T-helper 22 cell (primary cell): Measurements from ENCODE around the gene RASIP1.
A peak's percentile ranks its signal among the peaks of the same experiment; 100 is the strongest.
"Not testable (repeated sequence)": the region's sequence is repeated elsewhere in the genome, so short reads cannot be mapped to it uniquely, and the experiment has no call there.

Experiments used
- DNase-seq: peaks from one replicate; pipeline ENCODE4 v3.0.0-alpha.2; 2020; ENCODE audit warnings: low read depth

RASIP1 gene

GRCh38 chr19:48711106-48711662 is 29.2 kb downstream of the RASIP1 start:
- DNase-seq = no peak

DNA sequence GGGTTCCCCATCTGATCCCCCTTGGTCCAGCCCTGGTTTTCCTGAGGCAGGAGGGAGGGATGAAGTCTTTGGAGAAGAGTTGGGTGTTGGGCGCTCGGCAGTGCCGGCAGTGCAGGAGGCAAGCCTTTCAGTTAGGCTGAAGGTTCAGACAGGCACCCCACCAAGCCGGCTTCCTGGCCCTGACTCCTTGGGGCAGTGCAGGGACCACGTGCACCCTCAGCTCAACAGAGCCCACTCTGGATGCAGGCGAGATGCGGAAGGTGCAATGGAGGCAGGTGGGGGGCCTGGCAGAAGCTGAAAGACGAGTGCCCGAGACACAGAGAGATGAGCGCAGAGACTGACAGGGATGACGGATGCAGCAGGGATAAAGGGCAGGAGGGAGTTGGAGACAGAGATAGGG is 31.9 kb downstream of the RASIP1 start:
- DNase-seq = no peak

DNA sequence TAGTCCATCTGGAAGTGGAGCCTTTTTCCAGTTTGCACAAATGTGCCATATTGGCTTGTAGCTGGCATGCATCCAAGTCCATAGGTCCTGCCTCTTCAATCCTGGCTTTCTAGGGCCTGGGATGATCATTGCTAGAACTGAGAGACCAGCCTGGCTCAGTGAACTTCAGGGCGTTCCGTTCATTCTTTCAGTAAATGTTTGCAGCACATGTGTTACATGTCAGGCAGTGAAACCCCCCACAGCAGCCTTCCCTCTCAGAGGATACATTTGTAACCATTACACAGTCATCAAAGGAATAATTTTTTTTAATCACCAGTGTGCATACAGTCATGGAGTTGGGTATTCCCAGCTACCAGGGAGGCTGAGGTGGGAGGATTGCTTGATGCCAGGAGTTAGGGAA is 35.0 kb downstream of the RASIP1 start:
- no peak for DNase-seq

- no peak for DNase-seq
Observed at GRCh38 chr19:48703316-48703715, 37.1 kb downstream of the RASIP1 start.

DNA sequence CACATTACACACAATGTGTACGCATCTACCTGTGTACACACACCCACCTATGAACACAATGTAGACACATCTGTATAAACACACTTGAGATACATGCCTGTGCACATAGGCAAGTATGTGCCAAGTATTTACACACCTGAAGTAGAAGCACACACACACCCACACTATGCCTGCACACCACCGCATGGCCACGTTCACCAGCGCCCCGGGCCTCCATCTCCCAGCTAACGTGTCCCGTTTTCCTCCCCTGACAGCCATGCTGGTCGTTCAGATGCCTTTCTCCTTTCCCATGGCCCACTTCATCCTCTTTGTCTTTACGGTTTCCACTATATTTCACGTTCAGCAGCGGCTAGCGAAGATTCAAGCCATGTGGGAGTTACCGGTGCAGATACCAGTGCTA is 37.7 kb downstream of the RASIP1 start:
- DNase-seq = no peak

GRCh38 chr19:48698046-48698445 is 42.4 kb downstream of the RASIP1 start:
- DNase-seq = no peak

DNA sequence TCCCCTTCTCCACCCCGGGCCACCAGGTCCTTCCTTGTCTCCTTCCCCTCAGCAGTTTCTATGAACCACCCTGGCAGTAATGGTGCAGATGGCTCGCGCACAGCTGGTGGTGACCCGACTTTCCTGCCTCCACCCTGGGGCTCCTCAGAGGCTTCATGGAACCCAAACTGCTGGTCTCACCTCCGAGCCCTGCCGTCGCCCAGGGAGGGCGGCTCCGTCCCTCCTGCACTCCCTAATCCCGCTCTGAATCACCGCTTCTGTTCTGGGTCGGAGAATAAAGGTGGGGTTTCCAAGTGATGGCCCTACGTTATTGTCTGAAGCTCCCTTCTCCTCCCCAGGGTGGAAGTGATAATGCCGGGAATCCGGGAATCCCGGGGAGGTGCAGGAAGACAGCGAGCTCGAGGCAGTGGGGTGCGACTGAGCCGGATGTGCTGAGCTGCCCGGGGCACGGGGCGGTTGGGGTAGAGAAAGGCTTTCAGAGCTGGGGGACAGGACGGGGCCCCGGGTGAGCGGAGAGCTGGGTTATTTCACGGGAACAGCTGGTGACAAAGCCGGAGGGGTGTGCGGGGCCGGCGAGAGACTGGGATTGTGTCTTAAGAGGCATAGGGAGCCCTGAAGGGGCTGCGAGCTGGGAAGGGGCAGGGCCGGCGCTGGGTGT is 43.9 kb downstream of the RASIP1 start:
- DNase-seq = no peak

DNA sequence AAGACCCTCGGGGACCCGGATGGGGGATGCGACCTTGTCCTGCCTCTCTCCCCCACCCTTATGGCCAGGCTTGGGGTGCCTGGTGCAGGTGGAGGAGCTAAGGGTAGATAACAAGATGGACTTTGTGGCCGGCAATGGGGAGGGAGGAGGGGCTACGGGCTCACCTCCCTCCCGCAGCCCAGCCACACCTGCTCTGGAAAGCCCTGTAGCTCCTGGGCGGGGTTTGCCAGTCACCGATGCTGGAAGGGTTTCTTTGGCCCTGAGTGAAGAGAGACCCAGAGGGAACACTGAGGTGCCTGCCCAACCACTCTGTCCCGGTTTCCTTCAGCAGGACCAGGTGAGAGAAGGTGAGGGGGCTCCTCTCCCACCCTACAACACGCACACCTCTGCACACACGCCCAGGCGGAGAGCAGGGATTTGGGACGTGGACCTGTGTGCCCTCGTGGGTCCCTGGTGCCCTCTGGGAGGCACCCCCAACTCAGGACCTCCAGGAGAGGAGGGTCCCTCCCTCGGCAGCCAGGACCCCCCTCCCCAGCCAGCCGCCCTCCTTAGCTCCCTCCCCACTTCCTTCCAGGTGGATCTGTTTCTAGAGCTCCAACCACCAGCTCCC is 44.6 kb downstream of the RASIP1 start, which contains the start of gene FUT2:
TSS of gene FUT2 (plus strand) at position 229 of the 610 bp plus-strand sequence. CDS start 6,986 bp downstream, outside the sequence.
- DNase-seq = no peak

DNA sequence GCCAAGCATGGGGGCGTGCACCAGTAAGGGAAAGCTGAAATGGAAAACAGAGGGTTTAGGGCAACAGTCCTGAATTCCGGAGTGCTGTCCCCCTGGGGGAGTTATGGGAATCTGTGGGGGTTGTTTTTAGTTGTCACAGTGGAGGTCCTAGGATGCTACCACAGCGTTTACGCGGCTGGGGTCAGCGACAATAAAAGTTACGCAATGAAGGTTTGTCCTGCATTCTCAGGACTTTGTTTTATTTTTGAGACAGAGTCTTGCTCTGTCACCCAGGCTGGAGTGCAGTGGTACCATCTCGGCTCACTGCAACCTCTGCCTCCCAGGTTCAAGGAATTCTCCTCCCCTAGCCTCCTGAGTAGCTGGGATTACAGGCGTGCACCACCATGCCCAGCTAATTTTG is 46.8 kb downstream of the RASIP1 start:
- DNase-seq = not testable (repeated sequence)

GRCh38 chr19:48689449-48689848 is 51.0 kb downstream of the RASIP1 start:
- DNase-seq = no peak

DNA sequence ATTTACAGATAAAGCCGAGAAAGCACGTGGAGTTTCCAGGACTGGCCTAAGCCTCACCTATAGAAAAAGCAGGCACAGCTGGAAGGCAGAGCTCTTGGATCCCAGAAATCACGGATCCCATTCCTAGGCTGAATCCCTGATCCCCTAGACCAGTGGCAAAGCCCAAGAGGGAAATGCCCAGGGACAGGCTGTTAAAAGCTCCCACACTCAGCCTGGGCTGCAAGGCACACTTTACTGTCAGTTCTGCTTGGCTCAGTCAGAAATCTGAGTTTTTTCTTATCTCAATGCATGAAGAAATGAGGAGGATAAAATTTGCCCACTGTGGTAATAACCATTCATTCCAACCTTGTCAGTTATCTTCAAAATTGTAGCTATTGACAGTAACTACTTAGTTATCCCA is 52.6 kb downstream of the RASIP1 start:
- no peak for DNase-seq

GRCh38 chr19:48686637-48687036 is 53.8 kb downstream of the RASIP1 start:
- DNase-seq = not testable (repeated sequence)

GRCh38 chr19:48686088-48686487 is 54.3 kb downstream of the RASIP1 start:
- no peak for DNase-seq

GRCh38 chr19:48685583-48685982 is 54.8 kb downstream of the RASIP1 start:
- no peak for DNase-seq

DNA sequence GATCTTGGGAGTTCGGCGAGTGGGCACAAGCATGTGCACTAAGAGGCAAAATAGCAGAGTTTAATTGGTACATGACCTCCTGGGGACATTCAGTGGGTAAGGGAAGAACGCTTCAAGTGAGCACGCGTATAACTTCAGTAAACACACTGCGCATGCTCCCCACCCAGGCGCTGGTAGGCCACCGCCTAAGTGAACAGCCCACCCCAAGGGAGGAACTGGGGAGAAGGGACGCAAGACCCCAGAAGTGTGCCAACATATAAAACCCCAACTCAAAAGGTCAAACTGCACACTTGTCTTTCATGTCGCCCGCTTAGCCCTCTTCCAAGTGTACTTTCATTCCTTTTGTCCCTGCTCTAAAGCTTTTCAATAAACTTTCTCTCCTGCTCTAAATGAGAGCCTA is 57.1 kb downstream of the RASIP1 start:
- DNase-seq = no peak

GRCh38 chr19:48681127-48681470 is 59.3 kb downstream of the RASIP1 start:
- DNase-seq = no peak

GRCh38 chr19:48680436-48681126 is 59.8 kb downstream of the RASIP1 start:
- no peak for DNase-seq

- DNase-seq = not testable (repeated sequence)
Observed at GRCh38 chr19:48680006-48680405, 60.4 kb downstream of the RASIP1 start.

GRCh38 chr19:48678201-48678600 is 62.2 kb downstream of the RASIP1 start:
- DNase-seq = no peak

DNA sequence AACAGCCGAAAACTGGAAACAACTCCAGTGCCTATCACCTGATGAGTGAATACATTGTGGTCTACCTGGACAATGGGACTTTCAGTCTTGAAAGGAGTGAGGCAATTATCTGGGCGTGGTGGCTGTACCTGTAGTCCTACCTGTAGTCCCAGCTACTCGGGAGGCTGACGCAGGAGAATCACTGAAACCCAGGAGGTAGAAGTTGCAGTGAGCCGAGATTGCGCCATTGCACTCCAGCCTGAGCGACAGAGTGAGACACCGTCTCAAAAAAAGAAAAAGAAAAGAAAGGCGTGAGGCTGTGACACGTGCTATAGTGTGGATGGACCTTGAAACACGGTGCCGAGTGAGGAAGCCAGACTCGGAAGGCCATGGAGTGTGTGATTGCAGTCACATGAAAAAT is 63.5 kb downstream of the RASIP1 start:
- DNase-seq = no peak

DNA sequence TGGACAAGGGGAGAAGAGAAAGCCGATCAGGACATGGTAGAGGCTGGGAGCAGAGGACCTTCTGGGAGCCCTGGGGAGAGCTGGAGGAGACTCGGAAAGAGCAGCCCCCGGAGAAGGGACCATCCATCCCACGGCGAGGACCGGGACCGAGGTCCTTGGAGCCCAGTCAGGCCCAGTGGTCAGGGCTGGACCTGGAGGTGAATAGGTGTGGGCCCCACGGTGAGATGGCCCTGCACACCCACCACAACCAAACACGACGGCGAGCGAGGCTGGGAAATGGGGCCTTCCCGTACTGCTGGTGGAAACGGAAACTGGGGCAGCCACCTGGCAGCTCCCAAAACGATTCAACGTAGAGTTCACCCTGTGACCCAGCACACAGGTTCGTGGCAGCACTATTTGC is 63.9 kb downstream of the RASIP1 start:
- DNase-seq = no peak

GRCh38 chr19:48674921-48675824 is 65.2 kb downstream of the RASIP1 start:
- peak; percentile 47 for DNase-seq
